Measurements from ENCODE around the gene ARID3B. TPM values are rescaled to one million over a fixed set of nuclear protein-coding genes. Genes with fewer than 3 reads are reported as not detected.

The ARID3B gene
- total RNA-seq, 1 experiment from 2014 or later: 8.1 TPM

GRCh38 chr15:74500401-74500800, 40.6 kb upstream of the ARID3B start (continued):
- TF ChIP-seq, protein P1, sequence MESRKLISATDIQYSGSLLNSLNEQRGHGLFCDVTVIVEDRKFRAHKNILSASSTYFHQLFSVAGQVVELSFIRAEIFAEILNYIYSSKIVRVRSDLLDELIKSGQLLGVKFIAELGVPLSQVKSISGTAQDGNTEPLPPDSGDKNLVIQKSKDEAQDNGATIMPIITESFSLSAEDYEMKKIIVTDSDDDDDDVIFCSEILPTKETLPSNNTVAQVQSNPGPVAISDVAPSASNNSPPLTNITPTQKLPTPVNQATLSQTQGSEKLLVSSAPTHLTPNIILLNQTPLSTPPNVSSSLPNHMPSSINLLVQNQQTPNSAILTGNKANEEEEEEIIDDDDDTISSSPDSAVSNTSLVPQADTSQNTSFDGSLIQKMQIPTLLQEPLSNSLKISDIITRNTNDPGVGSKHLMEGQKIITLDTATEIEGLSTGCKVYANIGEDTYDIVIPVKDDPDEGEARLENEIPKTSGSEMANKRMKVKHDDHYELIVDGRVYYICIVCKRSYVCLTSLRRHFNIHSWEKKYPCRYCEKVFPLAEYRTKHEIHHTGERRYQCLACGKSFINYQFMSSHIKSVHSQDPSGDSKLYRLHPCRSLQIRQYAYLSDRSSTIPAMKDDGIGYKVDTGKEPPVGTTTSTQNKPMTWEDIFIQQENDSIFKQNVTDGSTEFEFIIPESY (IDR thresholded peaks at IDR 0.05; ENCODE audit: extremely low read depth, insufficient replicate concordance, low read length): no peak
- TF ChIP-seq RAD21 (IDR thresholded peaks at IDR 0.05; ENCODE audit: low read depth): no peak
- TF ChIP-seq SIN3A (IDR thresholded peaks at IDR 0.05; ENCODE audit: low read depth): no peak
- TF ChIP-seq POLR2AphosphoS5 (IDR thresholded peaks at IDR 0.05; ENCODE audit: low read depth, low read length): no peak
- TF ChIP-seq POLR2A (IDR thresholded peaks at IDR 0.05; ENCODE audit: borderline replicate concordance, extremely low read depth, insufficient read depth, insufficient read length): no peak
- no peak for TF ChIP-seq ZNF274 (IDR thresholded peaks at IDR 0.05; ENCODE audit: low read depth, low read length)
- no peak for TF ChIP-seq CBX3 (IDR thresholded peaks at IDR 0.05; ENCODE audit: low read depth)

DNA sequence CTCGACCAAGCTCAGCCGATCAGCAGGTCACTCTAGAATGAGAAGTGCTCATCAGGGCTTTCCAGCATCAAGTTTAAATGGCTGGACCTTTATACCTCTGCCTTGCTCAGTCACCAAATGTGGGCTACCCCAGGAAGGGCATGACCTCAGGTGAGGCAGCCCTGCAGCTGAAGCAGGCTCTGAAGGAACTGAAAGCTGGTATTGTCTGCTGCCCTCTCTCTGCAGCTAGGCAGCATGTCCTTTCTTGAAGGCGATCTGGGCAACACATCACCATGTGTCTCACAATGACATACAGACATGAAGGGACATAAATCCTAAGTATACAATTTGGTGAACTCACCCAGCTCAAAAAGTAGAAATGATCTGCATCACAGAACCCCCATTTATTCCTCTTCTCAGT, 38.7 kb upstream of the ARID3B start:
- Histone ChIP-seq H3K4me2 (ENCODE audit: low read length) (no peak overlapping the region), H3K9ac (ENCODE audit: low read length) (no peak overlapping the region), H3K4me3 (replicated peaks in 1 of 2; ENCODE audit: low read depth in 1 of 2, low read length in 2 of 2) (no peak overlapping the region), H3K36me3 (ENCODE audit: control insufficient read depth in 1 of 2, insufficient read depth in 2 of 2, low read length in 2 of 2) (no peaks in the 10 kb centered on the region), H3K9me2 (ENCODE audit: insufficient read depth) (no peaks in the 10 kb centered on the region), H3K27ac (ENCODE audit: low read depth, low read length) (no peak overlapping the region), H2AFZ (ENCODE audit: low read depth, low read length, poor library complexity, severe bottlenecking) (no peak overlapping the region), H3K9me3 (ENCODE audit: control insufficient read depth in 1 of 2, insufficient read depth in 1 of 2, low read depth in 1 of 2, low read length in 2 of 2) (no peaks in the 10 kb centered on the region), H3K4me1 (ENCODE audit: control insufficient read depth in 1 of 2, insufficient read depth in 2 of 2, low read length in 2 of 2) (peaks cover 3 to 12% of the 10 kb centered on the region in 2 experiments; a peak in 3 of 4 replicates), H4K20me1 (ENCODE audit: insufficient read depth) (no peaks in the 10 kb centered on the region), H3K27me3 (ENCODE audit: insufficient read depth, low read length) (no peaks in the 10 kb centered on the region), H3K79me2 (ENCODE audit: insufficient read depth, low read length) (no peaks in the 10 kb centered on the region)
- CTCF ChIA-PET: interaction anchor here (1.0 kb wide), 1 partner anchor 113 kb away, joined by 3 read pairs; no protein-coding TSS in a partner anchor
- TF ChIP-seq TCF7L2 (IDR thresholded peaks at IDR 0.05; ENCODE audit: borderline replicate concordance, extremely low read depth, insufficient read depth, insufficient read length): no peak
- TF ChIP-seq ZFX (IDR thresholded peaks at IDR 0.05): no peak
- TF ChIP-seq, protein P2, sequence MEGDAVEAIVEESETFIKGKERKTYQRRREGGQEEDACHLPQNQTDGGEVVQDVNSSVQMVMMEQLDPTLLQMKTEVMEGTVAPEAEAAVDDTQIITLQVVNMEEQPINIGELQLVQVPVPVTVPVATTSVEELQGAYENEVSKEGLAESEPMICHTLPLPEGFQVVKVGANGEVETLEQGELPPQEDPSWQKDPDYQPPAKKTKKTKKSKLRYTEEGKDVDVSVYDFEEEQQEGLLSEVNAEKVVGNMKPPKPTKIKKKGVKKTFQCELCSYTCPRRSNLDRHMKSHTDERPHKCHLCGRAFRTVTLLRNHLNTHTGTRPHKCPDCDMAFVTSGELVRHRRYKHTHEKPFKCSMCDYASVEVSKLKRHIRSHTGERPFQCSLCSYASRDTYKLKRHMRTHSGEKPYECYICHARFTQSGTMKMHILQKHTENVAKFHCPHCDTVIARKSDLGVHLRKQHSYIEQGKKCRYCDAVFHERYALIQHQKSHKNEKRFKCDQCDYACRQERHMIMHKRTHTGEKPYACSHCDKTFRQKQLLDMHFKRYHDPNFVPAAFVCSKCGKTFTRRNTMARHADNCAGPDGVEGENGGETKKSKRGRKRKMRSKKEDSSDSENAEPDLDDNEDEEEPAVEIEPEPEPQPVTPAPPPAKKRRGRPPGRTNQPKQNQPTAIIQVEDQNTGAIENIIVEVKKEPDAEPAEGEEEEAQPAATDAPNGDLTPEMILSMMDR (IDR thresholded peaks at IDR 0.05 in 2 of 3, conservative IDR thresholded peaks at IDR 0.05 in 1 of 3; ENCODE audit: borderline replicate concordance in 1 of 3, insufficient read depth in 1 of 3, low read depth in 2 of 3, low read length in 2 of 3): peak in 2 of 3 experiments; percentile 23 to 34; a peak in 3 of 6 replicates
- no peak for TF ChIP-seq YY1 (IDR thresholded peaks at IDR 0.05; ENCODE audit: extremely low read depth, insufficient replicate concordance, low read depth, low read length)
- TF ChIP-seq, protein P1 (IDR thresholded peaks at IDR 0.05; ENCODE audit: extremely low read depth, insufficient replicate concordance, low read length): no peak
- intact Hi-C loops (cut with micrococcal nuclease): no loop called here
- RAD21 ChIA-PET (ENCODE audit: low non-redundant PET in 1 of 2, low total read pairs in 2 of 2, uncharacterized antibody in 2 of 2, unreplicated experiment in 2 of 2): no interaction called here
- ATAC-seq: peak; percentile 62
- POLR2A ChIA-PET: no interaction called here
- BruUV-seq (replicated peaks): no TSS peak
- DNase-seq (ENCODE audit: low read depth, low spot score): no peak
